ENCODE data around the gene LRRC28.

DNA sequence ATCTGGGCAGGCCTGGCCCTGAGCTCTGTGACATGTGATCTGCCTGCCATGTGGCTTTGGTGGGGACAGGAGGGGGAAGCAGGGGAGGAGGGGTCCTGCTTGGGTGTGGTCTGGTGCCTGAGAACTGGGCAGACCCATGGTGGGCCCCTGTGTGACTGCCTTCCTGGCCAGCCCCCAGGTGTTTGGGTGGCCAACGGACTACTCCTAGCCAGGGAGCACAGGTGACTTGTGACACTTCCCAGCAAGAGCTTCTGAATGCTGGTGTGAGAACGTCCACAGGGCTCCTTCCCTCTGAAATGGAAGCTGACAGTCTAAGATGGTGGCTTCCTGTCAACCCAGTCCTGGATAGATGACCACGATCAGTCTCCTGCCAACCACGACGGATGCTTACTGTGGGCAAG, 178.4 kb downstream of the LRRC28 start:
- TF ChIP-seq, protein P1, sequence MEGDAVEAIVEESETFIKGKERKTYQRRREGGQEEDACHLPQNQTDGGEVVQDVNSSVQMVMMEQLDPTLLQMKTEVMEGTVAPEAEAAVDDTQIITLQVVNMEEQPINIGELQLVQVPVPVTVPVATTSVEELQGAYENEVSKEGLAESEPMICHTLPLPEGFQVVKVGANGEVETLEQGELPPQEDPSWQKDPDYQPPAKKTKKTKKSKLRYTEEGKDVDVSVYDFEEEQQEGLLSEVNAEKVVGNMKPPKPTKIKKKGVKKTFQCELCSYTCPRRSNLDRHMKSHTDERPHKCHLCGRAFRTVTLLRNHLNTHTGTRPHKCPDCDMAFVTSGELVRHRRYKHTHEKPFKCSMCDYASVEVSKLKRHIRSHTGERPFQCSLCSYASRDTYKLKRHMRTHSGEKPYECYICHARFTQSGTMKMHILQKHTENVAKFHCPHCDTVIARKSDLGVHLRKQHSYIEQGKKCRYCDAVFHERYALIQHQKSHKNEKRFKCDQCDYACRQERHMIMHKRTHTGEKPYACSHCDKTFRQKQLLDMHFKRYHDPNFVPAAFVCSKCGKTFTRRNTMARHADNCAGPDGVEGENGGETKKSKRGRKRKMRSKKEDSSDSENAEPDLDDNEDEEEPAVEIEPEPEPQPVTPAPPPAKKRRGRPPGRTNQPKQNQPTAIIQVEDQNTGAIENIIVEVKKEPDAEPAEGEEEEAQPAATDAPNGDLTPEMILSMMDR (IDR thresholded peaks at IDR 0.05; ENCODE audit: poor library complexity, severe bottlenecking), result no peak
- TF ChIP-seq TAF1 (IDR thresholded peaks at IDR 0.05; ENCODE audit: low read depth), result no peak
- no peak for TF ChIP-seq RAD21 (conservative IDR thresholded peaks at IDR 0.05)
- TF ChIP-seq SMC3 (conservative IDR thresholded peaks at IDR 0.05; ENCODE audit: poor library complexity), result no peak
- TF ChIP-seq MXI1 (conservative IDR thresholded peaks at IDR 0.05; ENCODE audit: poor library complexity, severe bottlenecking), result no peak
- TF ChIP-seq EZH2 (IDR thresholded peaks at IDR 0.05; ENCODE audit: borderline replicate concordance, insufficient read depth, low read length, poor library complexity, severe bottlenecking), result no peak

Measured in neural cell (in vitro differentiated cells).